HEK293T (cell line): ENCODE measurements around the gene AGPAT4.

ENCODE experiments used
- CTCF ChIA-PET: fragments of 350-600 bp; formaldehyde crosslinking; extraction: SDS; loops from one replicate; lab custom pipeline; 2021; ENCODE audit warnings: antibody characterized with exemption, inconsistent platforms; lab: Yijun Ruan, JAX
- POLR2A ChIA-PET: fragments of 350-600 bp; formaldehyde crosslinking; extraction: SDS; loops from one replicate; lab custom pipeline; 2020; ENCODE audit warnings: antibody characterized with exemption, inconsistent platforms; lab: Yijun Ruan, JAX
- DNase-seq: peaks from one replicate; pipeline ENCODE4 v3.0.0; 2012; ENCODE audit warnings: mixed read lengths; ENCODE audit errors: extremely low spot score
- ARNT ChIP-seq: fragments of 450-650 bp; IDR thresholded peaks from 2 replicates; pipeline ENCODE4 v1.6.1; 2017; ENCODE audit warnings: mild to moderate bottlenecking
- BHLHE40 ChIP-seq: fragments of 450-650 bp; IDR thresholded peaks from 2 replicates; pipeline ENCODE4 v1.6.1; 2016; ENCODE audit warnings: mild to moderate bottlenecking, moderate library complexity, borderline replicate concordance
- CTBP1 ChIP-seq: fragments of 450-650 bp; IDR thresholded peaks from 2 replicates; pipeline ENCODE4 v1.6.1; 2016; ENCODE audit warnings: borderline replicate concordance
- ELF4 ChIP-seq: fragments of 450-650 bp; IDR thresholded peaks from 2 replicates; pipeline ENCODE4 v1.6.1; 2017; ENCODE audit warnings: antibody characterized with exemption
- FOXA1 ChIP-seq: fragments of 450-650 bp; IDR thresholded peaks from 2 replicates; pipeline ENCODE4 v1.6.1; 2016; ENCODE audit warnings: mild to moderate bottlenecking
- FOXK2 ChIP-seq: fragments of 450-650 bp; IDR thresholded peaks from 2 replicates; pipeline ENCODE4 v1.6.1; 2016; ENCODE audit warnings: mild to moderate bottlenecking
- FOXM1 ChIP-seq: fragments of 450-650 bp; IDR thresholded peaks from 2 replicates; pipeline ENCODE4 v1.6.1; 2017; ENCODE audit warnings: mild to moderate bottlenecking, borderline replicate concordance
- HDGF ChIP-seq: fragments of 450-650 bp; IDR thresholded peaks from 2 replicates; pipeline ENCODE4 v1.6.1; 2017; ENCODE audit warnings: antibody characterized with exemption, borderline replicate concordance
- L3MBTL2 ChIP-seq: fragments of 450-650 bp; conservative IDR thresholded peaks from 2 replicates; pipeline ENCODE4 v1.6.1; 2016; ENCODE audit warnings: mild to moderate bottlenecking
- LEF1 ChIP-seq: fragments of 450-650 bp; IDR thresholded peaks from 2 replicates; pipeline ENCODE4 v1.6.1; 2017; ENCODE audit warnings: mild to moderate bottlenecking, borderline replicate concordance
- NFRKB ChIP-seq: fragments of 450-650 bp; IDR thresholded peaks from 2 replicates; pipeline ENCODE4 v1.6.1; 2016; ENCODE audit warnings: mild to moderate bottlenecking, moderate library complexity
- PKNOX1 ChIP-seq: fragments of 450-650 bp; IDR thresholded peaks from 2 replicates; pipeline ENCODE4 v1.6.1; 2016
- SP1 ChIP-seq: fragments of 450-650 bp; IDR thresholded peaks from 2 replicates; pipeline ENCODE4 v1.6.1; 2017
- SUZ12 ChIP-seq: fragments of 450-650 bp; IDR thresholded peaks from 2 replicates; pipeline ENCODE4 v1.6.1; 2016; ENCODE audit warnings: mild to moderate bottlenecking
- TARDBP ChIP-seq: fragments of 450-650 bp; IDR thresholded peaks from 2 replicates; pipeline ENCODE4 v1.6.1; 2016
- ZNF384 ChIP-seq: fragments of 450-650 bp; IDR thresholded peaks from 2 replicates; pipeline ENCODE4 v1.6.1; 2016

The AGPAT4 gene

GRCh38 chr6:161272635-161273273 is 1.1 kb downstream of the AGPAT4 start:
- ChIA-PET POLR2A (interaction anchor here (2.2 kb wide), 1 partner anchor 11 kb away, joined by 9 read pairs; no protein-coding TSS in a partner anchor), CTCF (interaction anchor here (0.6 to 1.6 kb wide), 2 partner anchors 26 to 98 kb away, joined by 4 to 7 read pairs; no protein-coding TSS in a partner anchor)

GRCh38 chr6:161271343-161272030 is 2.4 kb downstream of the AGPAT4 start:
- CTCF ChIA-PET: no interaction called here
- POLR2A ChIA-PET: no interaction called here
- no peak for DNase-seq

More at GRCh38 chr6:161272635-161273273, 1.1 kb downstream of the AGPAT4 start:
- no peak for DNase-seq
- TF ChIP-seq FOXK2: no peak
- TF ChIP-seq FOXA1: no peak
- no peak for TF ChIP-seq ARNT
- no peak for TF ChIP-seq PKNOX1
- no peak for TF ChIP-seq L3MBTL2
- TF ChIP-seq CTBP1: no peak
- no peak for TF ChIP-seq ZNF384
- TF ChIP-seq FOXM1: no peak
- no peak for TF ChIP-seq SUZ12
- no peak for TF ChIP-seq LEF1
- no peak for TF ChIP-seq ELF4
- TF ChIP-seq NFRKB: no peak
- no peak for TF ChIP-seq SP1
- TF ChIP-seq TARDBP: no peak
- TF ChIP-seq HDGF: no peak
- no peak for TF ChIP-seq BHLHE40

GRCh38 chr6:161270116-161270515 is 3.7 kb downstream of the AGPAT4 start:
- no peak for TF ChIP-seq BHLHE40
- no peak for TF ChIP-seq FOXK2
- no peak for TF ChIP-seq CTBP1
- no peak for TF ChIP-seq ZNF384
- TF ChIP-seq LEF1: no peak
- TF ChIP-seq HDGF: no peak
- no peak for TF ChIP-seq ELF4
- no peak for TF ChIP-seq NFRKB
- no peak for TF ChIP-seq SUZ12
- TF ChIP-seq L3MBTL2: no peak
- TF ChIP-seq ARNT: no peak
- TF ChIP-seq FOXM1: no peak
- no peak for TF ChIP-seq PKNOX1
- TF ChIP-seq TARDBP: no peak
- TF ChIP-seq SP1: no peak
- no peak for TF ChIP-seq FOXA1
- POLR2A ChIA-PET: no interaction called here
- CTCF ChIA-PET: no interaction called here
- DNase-seq: no peak

More at GRCh38 chr6:161271343-161272030, 2.4 kb downstream of the AGPAT4 start:
- peak; percentile 84 for TF ChIP-seq PKNOX1
- no peak for TF ChIP-seq FOXM1

GRCh38 chr6:161269310-161269709 is 4.6 kb downstream of the AGPAT4 start:
- POLR2A ChIA-PET: no interaction called here
- DNase-seq: no peak
- CTCF ChIA-PET: no interaction called here
- no peak for TF ChIP-seq ARNT
- no peak for TF ChIP-seq FOXK2
- no peak for TF ChIP-seq CTBP1
- TF ChIP-seq FOXA1: no peak
- TF ChIP-seq BHLHE40: no peak
- TF ChIP-seq SP1: no peak
- no peak for TF ChIP-seq HDGF
- no peak for TF ChIP-seq NFRKB
- no peak for TF ChIP-seq SUZ12
- TF ChIP-seq L3MBTL2: no peak
- TF ChIP-seq FOXM1: no peak

- ChIA-PET CTCF (interaction anchor here (0.6 kb wide), 1 partner anchor 102 kb away, joined by 3 read pairs; no protein-coding TSS in a partner anchor), POLR2A (no interaction called here)
- no peak for TF ChIP-seq FOXK2
- no peak for TF ChIP-seq CTBP1
- no peak for TF ChIP-seq BHLHE40
- no peak for TF ChIP-seq FOXA1
- TF ChIP-seq L3MBTL2: no peak
- TF ChIP-seq ELF4: no peak
- TF ChIP-seq SUZ12: no peak
- TF ChIP-seq HDGF: no peak
- no peak for TF ChIP-seq ARNT
- TF ChIP-seq TARDBP: no peak
- no peak for TF ChIP-seq NFRKB
- no peak for TF ChIP-seq PKNOX1
- TF ChIP-seq LEF1: no peak
- no peak for TF ChIP-seq FOXM1
- TF ChIP-seq SP1: no peak
- TF ChIP-seq ZNF384: no peak
- DNase-seq: no peak
Measured at GRCh38 chr6:161268531-161269210, 5.2 kb downstream of the AGPAT4 start.
